DND-41 (cell line): ENCODE measurements around the gene BTN1A1.

ENCODE experiments used
- ATAC-seq: fragments of 200-7000 bp; cut with Tn5 transposase; 3 replicates; pipeline ENCODE4 v1.9.1; 2021; ENCODE audit warnings: low read depth; ENCODE audit not compliant: insufficient read depth
- DNase-seq: peaks from one replicate; pipeline ENCODE4 v3.0.0-alpha.2; 2020
- H2AFZ ChIP-seq: 2 replicates; pipeline ENCODE4 v1.6.0; 2012; ENCODE audit warnings: low read depth, low read length
- H3K27ac ChIP-seq: 2 replicates; pipeline ENCODE4 v1.5.1; 2012; ENCODE audit warnings: low read length, inconsistent platforms
- H3K27me3 ChIP-seq: fragments of 200-600 bp; sonication (generic); 2 replicates; pipeline ENCODE4 v1.6.0; 2012; ENCODE audit warnings: low read length, mild to moderate bottlenecking, inconsistent platforms; ENCODE audit not compliant: insufficient read depth, poor library complexity
- H3K36me3 ChIP-seq: 2 replicates; pipeline ENCODE4 v1.5.1; 2012; ENCODE audit warnings: low read length, inconsistent platforms; ENCODE audit not compliant: insufficient read depth
- H3K4me1 ChIP-seq: 2 replicates; pipeline ENCODE4 v1.5.1; 2012; ENCODE audit warnings: mild to moderate bottlenecking, low read length; ENCODE audit not compliant: insufficient read depth
- H3K4me2 ChIP-seq: 2 replicates; pipeline ENCODE4 v1.6.0; 2012; ENCODE audit warnings: mild to moderate bottlenecking, moderate library complexity, low read length, inconsistent platforms; ENCODE audit not compliant: insufficient read depth
- H3K4me3 ChIP-seq, 2 experiments: fragments of 200-600 bp in 1 of 2; shearing (Covaris generic) in 1 of 2; 2 replicates each; pipeline ENCODE4 v1.5.1; 2012 to 2016; ENCODE audit warnings: inconsistent platforms in 2 of 2, low read length in 2 of 2, mild to moderate bottlenecking in 2 of 2, low read depth in 1 of 2, moderate library complexity in 1 of 2
- H3K79me2 ChIP-seq: 2 replicates; pipeline ENCODE4 v1.6.0; 2012; ENCODE audit warnings: low read length, inconsistent platforms; ENCODE audit not compliant: insufficient read depth
- H3K9ac ChIP-seq: 2 replicates; pipeline ENCODE4 v1.6.0; 2012; ENCODE audit warnings: low read depth, mild to moderate bottlenecking, inconsistent platforms, low read length, moderate library complexity
- H3K9me3 ChIP-seq: 2 replicates; pipeline ENCODE4 v1.5.1; 2012; ENCODE audit warnings: low read length, moderate library complexity, mild to moderate bottlenecking, inconsistent platforms; ENCODE audit not compliant: insufficient read depth, severe bottlenecking
- H4K20me1 ChIP-seq: 2 replicates; pipeline ENCODE4 v1.6.0; 2012; ENCODE audit warnings: low read length; ENCODE audit not compliant: insufficient read depth
- CTCF ChIP-seq: IDR thresholded peaks from 2 replicates; pipeline ENCODE4 v1.5.1; 2012; ENCODE audit warnings: borderline replicate concordance, low read length, moderate library complexity, mild to moderate bottlenecking; ENCODE audit not compliant: poor library complexity, severe bottlenecking; ENCODE audit errors: extremely low read depth
- EZH2 ChIP-seq: IDR thresholded peaks from 3 replicates; pipeline ENCODE4 v1.6.1; 2012; ENCODE audit warnings: borderline replicate concordance, low read depth, mild to moderate bottlenecking, moderate library complexity, low read length, inconsistent platforms; ENCODE audit not compliant: severe bottlenecking

Gene BTN1A1

GRCh38 chr6:26534681-26535465, 34.8 kb downstream of the BTN1A1 start:
- H3K27ac ChIP-seq, result peak overlapping the region; percentile 26
- H3K4me2 ChIP-seq, result no peak overlapping the region
- no peak for TF ChIP-seq EZH2
- TF ChIP-seq CTCF, result no peak
- ATAC-seq (no peak), DNase-seq (no peak)
- no peak overlapping the region for H3K9ac ChIP-seq
- peaks cover 59% of the 10 kb centered on the region for H3K4me1 ChIP-seq
- H3K36me3 ChIP-seq, result peaks cover 3% of the 10 kb centered on the region
- H2AFZ ChIP-seq, result peak overlapping the region; percentile 36; the same call in 1 of the 2 replicates
- peaks cover 18% of the 10 kb centered on the region for H3K79me2 ChIP-seq
- H3K27me3 ChIP-seq, result no peaks in the 10 kb centered on the region
- no peaks in the 10 kb centered on the region for H4K20me1 ChIP-seq
- no peak overlapping the region for H3K4me3 ChIP-seq
- H3K9me3 ChIP-seq, result no peaks in the 10 kb centered on the region

GRCh38 chr6:26536571-26537159, 36.6 kb downstream of the BTN1A1 start:
- H3K4me2 ChIP-seq, result peak overlapping the region; percentile 71

GRCh38 chr6:26537160-26537845, 37.2 kb downstream of the BTN1A1 start:
- ATAC-seq (peak; percentile 67), DNase-seq (peak; percentile 91)
- peaks cover 41% of the 10 kb centered on the region for H3K79me2 ChIP-seq
- peak overlapping the region; percentile 70 for H2AFZ ChIP-seq
- H3K27me3 ChIP-seq, result no peaks in the 10 kb centered on the region
- H3K4me1 ChIP-seq, result peaks cover 75% of the 10 kb centered on the region
- no peaks in the 10 kb centered on the region for H3K9me3 ChIP-seq
- H3K27ac ChIP-seq, result peak overlapping the region; percentile 85
- TF ChIP-seq CTCF (no peak), EZH2 (no peak)
- no peaks in the 10 kb centered on the region for H4K20me1 ChIP-seq
- H3K36me3 ChIP-seq, result peaks cover 17% of the 10 kb centered on the region
- peak overlapping the region; percentile 86 to 90; a peak in 3 of 4 replicates for H3K4me3 ChIP-seq
- H3K4me2 ChIP-seq, result peak overlapping the region; percentile 71
- peak overlapping the region; percentile 90 for H3K9ac ChIP-seq

More at GRCh38 chr6:26536571-26537159, 36.6 kb downstream of the BTN1A1 start:
- TF ChIP-seq EZH2, result no peak
- TF ChIP-seq CTCF, result no peak
- Histone ChIP-seq H3K27ac (peak overlapping the region; percentile 85), H3K9ac (peak overlapping the region; percentile 90), H3K36me3 (peaks cover 14% of the 10 kb centered on the region), H3K9me3 (no peaks in the 10 kb centered on the region), H2AFZ (peak overlapping the region; percentile 70), H3K79me2 (peaks cover 35% of the 10 kb centered on the region), H3K4me1 (peaks cover 76% of the 10 kb centered on the region), H3K4me3 (peak overlapping the region; percentile 86 to 90; a peak in 3 of 4 replicates), H3K27me3 (no peaks in the 10 kb centered on the region), H4K20me1 (no peaks in the 10 kb centered on the region)
- ATAC-seq (no peak), DNase-seq (peak; percentile 65)
